ENCODE measurements around the gene TBCD. TPM values are rescaled to one million over a fixed set of nuclear protein-coding genes. Genes with fewer than 3 reads are reported as not detected.

TBCD gene
- total RNA-seq, 1 donor from 2014 or later = 118 TPM

DNA sequence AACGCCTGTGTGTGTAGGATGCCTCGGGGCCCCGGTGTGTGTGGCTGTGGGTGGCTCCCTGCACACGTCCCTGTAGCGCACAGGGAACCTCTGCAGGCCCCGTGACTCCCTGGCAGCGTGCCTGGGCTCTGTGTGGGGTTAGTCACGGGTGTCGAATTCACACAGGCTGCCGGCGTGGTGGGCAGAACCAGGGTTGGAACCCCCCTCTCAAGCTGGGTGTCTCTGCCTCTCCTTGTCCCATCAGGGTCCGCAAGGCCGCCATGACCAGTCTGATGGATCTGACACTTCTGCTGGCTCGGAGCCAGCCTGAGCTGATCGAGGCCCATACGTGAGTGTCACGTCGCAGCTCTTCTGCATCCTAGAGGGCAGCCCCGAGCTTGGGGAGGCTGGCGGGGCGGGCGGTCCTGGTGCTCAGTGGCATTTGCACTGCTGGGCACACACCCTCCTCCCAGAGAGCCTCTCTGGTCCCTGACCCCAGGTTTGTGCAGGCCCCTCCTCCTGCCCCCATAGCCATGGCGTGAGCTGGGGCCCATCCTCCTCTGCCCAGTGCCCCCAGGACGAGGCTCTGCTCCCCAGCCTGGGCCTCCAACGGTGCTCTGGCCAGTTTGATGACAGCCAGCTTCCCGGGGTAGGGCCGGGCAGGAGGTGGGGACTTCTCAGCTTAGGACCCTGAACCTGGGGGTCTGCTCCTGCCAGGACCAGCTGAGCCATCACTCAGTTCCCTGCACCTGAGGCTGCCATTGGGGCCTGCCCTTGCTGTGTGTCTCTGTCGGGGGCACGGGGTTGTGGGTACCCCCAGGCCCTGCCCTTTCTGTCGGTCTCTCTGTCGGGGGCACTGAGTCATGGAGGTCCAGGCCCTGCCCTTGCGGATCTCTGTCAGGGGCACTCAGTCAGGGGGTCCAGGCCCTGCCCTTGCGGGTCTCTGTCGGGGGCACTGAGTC lies 176.1 kb downstream of the TBCD start:
- Mint-ChIP-seq H3K9me3 (ENCODE audit: unreplicated experiment) (peaks cover 5% of the 10 kb centered on the region), H3K27ac (ENCODE audit: unreplicated experiment) (no peak overlapping the region), H3K27me3 (ENCODE audit: unreplicated experiment) (peaks cover 6% of the 10 kb centered on the region), H3K4me3 (ENCODE audit: unreplicated experiment) (no peak overlapping the region), H3K36me3 (ENCODE audit: unreplicated experiment) (peaks cover 20% of the 10 kb centered on the region), H3K4me1 (ENCODE audit: low read depth, unreplicated experiment) (peaks cover 2% of the 10 kb centered on the region)
- peak; percentile 12 for DNase-seq
- TF ChIP-seq, protein P1, sequence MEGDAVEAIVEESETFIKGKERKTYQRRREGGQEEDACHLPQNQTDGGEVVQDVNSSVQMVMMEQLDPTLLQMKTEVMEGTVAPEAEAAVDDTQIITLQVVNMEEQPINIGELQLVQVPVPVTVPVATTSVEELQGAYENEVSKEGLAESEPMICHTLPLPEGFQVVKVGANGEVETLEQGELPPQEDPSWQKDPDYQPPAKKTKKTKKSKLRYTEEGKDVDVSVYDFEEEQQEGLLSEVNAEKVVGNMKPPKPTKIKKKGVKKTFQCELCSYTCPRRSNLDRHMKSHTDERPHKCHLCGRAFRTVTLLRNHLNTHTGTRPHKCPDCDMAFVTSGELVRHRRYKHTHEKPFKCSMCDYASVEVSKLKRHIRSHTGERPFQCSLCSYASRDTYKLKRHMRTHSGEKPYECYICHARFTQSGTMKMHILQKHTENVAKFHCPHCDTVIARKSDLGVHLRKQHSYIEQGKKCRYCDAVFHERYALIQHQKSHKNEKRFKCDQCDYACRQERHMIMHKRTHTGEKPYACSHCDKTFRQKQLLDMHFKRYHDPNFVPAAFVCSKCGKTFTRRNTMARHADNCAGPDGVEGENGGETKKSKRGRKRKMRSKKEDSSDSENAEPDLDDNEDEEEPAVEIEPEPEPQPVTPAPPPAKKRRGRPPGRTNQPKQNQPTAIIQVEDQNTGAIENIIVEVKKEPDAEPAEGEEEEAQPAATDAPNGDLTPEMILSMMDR (IDR thresholded peaks at IDR 0.05; ENCODE audit: partially characterized antibody, unreplicated experiment) = no peak

DNA sequence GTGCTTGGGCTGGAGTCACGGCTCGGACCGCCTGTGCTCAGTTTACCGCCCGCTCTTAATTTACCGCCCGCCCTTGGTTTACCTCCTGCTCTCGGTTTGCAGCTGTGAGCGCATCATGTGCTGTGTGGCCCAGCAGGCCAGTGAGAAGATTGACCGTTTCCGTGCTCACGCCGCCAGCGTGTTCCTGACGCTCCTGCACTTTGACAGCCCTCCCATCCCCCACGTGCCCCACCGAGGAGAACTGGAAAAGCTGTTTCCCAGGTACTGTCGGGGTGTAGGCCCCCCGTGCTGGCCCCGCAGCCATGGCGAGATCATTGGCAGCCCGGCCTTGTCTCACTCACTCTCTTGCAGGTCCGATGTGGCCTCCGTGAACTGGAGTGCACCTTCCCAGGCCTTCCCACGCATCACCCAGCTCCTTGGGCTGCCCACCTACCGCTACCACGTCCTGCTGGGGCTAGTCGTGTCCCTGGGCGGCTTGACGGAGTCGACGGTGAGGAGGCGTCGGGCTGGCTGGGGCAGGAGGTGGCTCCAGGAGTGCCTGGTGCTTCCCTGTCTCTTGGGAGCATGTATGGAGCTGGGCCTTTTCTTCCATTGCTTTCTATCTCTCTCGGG lies 177.3 kb downstream of the TBCD start:
- H3K27ac Mint-ChIP-seq (ENCODE audit: unreplicated experiment) = no peak overlapping the region
- peaks cover 6% of the 10 kb centered on the region for H3K27me3 Mint-ChIP-seq (ENCODE audit: unreplicated experiment)
- DNase-seq = peak; percentile 8
- H3K36me3 Mint-ChIP-seq (ENCODE audit: unreplicated experiment) = peaks cover 20% of the 10 kb centered on the region
- TF ChIP-seq, protein P1 (IDR thresholded peaks at IDR 0.05; ENCODE audit: partially characterized antibody, unreplicated experiment) = no peak
- H3K4me3 Mint-ChIP-seq (ENCODE audit: unreplicated experiment) = no peak overlapping the region
- H3K9me3 Mint-ChIP-seq (ENCODE audit: unreplicated experiment) = peaks cover 3% of the 10 kb centered on the region
- H3K4me1 Mint-ChIP-seq (ENCODE audit: low read depth, unreplicated experiment) = peaks cover 2% of the 10 kb centered on the region

- Mint-ChIP-seq H3K27me3 (ENCODE audit: unreplicated experiment) (peaks cover 5% of the 10 kb centered on the region), H3K4me1 (ENCODE audit: low read depth, unreplicated experiment) (no peaks in the 10 kb centered on the region), H3K27ac (ENCODE audit: unreplicated experiment) (no peak overlapping the region), H3K36me3 (ENCODE audit: unreplicated experiment) (peaks cover 20% of the 10 kb centered on the region), H3K4me3 (ENCODE audit: unreplicated experiment) (no peak overlapping the region), H3K9me3 (ENCODE audit: unreplicated experiment) (peaks cover 2% of the 10 kb centered on the region)
- TF ChIP-seq, protein P1 (IDR thresholded peaks at IDR 0.05; ENCODE audit: partially characterized antibody, unreplicated experiment) = no peak
- peak; percentile 0 for DNase-seq
Measured at GRCh38 chr17:82929676-82930042, 177.8 kb downstream of the TBCD start.

DNA sequence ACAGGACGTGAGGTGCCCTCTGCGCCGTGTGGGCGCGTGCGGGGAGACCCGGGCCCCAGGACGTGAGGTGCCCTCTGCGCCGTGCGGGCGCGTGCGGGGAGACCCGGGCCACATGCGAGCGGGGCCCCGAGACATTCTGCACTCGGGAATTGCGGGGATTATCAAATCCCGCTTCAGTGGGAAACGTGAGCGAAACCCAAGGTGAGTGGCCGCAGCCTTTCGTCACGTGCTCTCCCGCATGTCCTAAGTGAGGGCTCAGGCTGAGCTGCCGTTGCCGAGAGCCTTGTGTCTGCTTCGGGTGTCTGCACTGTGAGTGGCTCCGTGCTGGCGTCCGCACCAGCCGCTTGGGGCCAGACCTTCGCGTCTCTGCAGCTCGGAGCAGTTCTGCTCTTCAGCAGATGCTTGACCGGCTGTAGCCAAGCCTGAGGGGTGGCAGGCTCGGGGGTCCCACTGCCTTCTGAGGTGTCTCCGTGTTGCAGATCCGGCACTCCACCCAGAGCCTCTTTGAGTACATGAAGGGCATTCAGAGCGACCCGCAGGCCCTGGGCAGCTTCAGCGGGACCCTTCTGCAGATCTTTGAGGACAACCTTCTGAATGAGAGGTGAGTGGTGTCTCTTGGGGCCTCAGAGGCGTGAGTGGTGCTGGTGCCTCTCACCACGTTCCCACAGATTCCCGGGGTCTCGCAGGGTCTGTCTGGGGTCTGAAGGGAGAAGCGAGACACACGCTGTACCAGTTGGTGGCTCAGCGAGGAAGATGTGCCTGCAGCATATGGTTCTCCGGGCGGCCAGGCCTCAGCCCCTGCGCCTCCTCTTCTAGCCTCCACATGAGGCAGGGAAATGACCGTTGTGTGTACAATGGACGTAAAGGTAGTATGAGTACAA lies 178.4 kb downstream of the TBCD start:
- no peaks in the 10 kb centered on the region for H3K4me1 Mint-ChIP-seq (ENCODE audit: low read depth, unreplicated experiment)
- no peak overlapping the region for H3K4me3 Mint-ChIP-seq (ENCODE audit: unreplicated experiment)
- H3K27ac Mint-ChIP-seq (ENCODE audit: unreplicated experiment) = no peak overlapping the region
- DNase-seq = peak; percentile 11
- peaks cover 2% of the 10 kb centered on the region for H3K9me3 Mint-ChIP-seq (ENCODE audit: unreplicated experiment)
- peaks cover 20% of the 10 kb centered on the region for H3K36me3 Mint-ChIP-seq (ENCODE audit: unreplicated experiment)
- TF ChIP-seq, protein P1 (IDR thresholded peaks at IDR 0.05; ENCODE audit: partially characterized antibody, unreplicated experiment) = no peak
- H3K27me3 Mint-ChIP-seq (ENCODE audit: unreplicated experiment) = peaks cover 5% of the 10 kb centered on the region

All from glutamatergic neuron (in vitro differentiated cells).